Measurements from ENCODE around the gene OR10J1. TPM values are rescaled to one million over a fixed set of nuclear protein-coding genes. Genes with fewer than 3 reads are reported as not detected.

OR10J1 gene
- total RNA-seq, 1 experiment from 2014 or later = not detected

Other genes starting within 250 kb of the OR10J1 start
- gene ACKR1, start 234.8 kb upstream of the OR10J1 start, total RNA-seq (2014; rRNA removed; shearing (Covaris generic)) = not detected in 2 replicates
- not detected in 2 replicates for gene FCER1A, start 137.4 kb upstream of the OR10J1 start, total RNA-seq (2014; rRNA removed; shearing (Covaris generic))
- not detected in 2 replicates for gene OR10J4, start 7.5 kb upstream of the OR10J1 start, total RNA-seq (2014; rRNA removed; shearing (Covaris generic))
- not detected in 2 replicates for gene OR10J5, start 96.3 kb downstream of the OR10J1 start, total RNA-seq (2014; rRNA removed; shearing (Covaris generic))
- gene APCS, start 148.1 kb downstream of the OR10J1 start, total RNA-seq (2014; rRNA removed; shearing (Covaris generic)) = not detected in 2 replicates